Stimulated activated CD4-positive, alpha-beta T cell treated with anti-CD3 and anti-CD28 coated beads, Interleukin-2, amount 100 ng/mL, for 24 hours (primary cell): ENCODE results near the gene ACCSL.

Source experiments
- DNase-seq, 2 donors: peaks; one replicate each; pipeline ENCODE4 v3.0.0-alpha.2; 2020

Gene ACCSL

DNA sequence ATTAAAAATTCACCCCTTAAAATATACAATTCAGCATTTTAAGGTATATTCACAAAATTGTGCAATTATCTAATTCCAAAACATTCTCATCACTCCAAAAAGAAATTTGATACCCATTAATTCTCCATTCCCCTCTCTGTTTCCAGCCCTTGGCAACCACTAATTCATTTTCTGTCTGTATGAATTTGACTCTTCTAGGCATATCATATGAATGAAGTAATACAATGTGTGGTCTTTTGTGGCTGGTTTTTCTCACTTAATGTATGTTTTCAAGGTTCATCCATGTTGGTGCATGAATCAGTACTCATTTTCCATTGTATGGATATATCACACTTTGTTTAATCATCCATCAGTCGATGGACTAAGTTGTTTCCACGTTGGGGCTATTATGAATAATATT is 29.0 kb upstream of the ACCSL start:
- DNase-seq: no peak

DNA sequence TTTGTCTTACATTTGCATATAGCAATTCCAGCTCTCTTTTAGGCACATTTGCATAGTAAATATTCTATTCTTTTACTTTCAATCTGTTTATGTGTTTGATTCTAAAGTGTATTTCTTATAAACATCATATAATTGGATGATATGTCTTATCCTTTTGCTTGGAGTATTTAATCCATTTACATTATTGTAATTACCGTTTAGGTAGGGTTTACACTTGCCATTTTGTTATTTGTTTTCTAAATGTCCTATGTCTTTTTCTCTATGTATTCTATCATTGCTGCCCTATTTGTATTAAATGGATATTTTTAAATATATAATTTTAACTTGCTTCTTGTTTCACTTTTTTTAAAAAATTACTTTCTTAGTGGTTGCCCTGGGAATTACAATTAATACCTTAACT is 22.8 kb upstream of the ACCSL start:
- DNase-seq: no peak

DNA sequence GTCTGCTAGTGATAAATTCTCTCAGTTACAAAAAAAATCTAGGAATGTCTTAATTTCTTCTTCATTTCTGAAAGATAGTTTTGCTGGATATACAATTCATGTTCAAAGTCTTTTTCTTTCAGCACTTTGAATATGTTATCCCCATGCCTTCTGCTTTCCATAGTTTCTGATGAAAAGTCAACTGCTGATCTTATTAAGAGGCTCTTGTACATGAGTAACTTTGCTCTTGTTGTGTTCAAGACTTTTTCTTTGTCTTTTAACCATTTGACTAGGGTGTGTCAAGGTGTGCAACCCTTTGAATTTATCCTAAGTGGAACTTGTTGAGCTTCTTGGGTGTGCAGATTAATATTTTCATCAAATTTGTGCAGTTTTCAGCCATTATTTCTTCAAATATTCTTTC is 22.1 kb upstream of the ACCSL start:
- DNase-seq: no peak

DNA sequence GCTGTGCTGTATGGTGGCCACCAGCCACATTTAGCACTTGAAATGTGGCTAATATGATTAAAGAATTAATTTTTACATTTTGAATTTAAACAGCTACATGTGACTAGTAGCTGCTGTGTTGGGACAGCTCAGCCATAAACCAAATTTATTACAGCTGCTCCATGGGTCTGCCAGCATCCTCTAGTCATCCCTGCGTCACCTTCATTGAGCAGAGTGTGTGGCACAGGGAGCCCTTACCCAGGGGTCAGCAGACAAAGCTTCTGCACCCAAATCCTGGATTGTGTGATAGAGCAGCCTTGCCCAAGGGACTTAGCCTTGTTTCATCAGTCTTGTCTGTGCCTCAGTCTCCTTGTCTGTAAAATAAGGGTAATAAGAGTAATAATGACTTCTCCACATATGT is 19.4 kb upstream of the ACCSL start:
- no peak for DNase-seq

DNA sequence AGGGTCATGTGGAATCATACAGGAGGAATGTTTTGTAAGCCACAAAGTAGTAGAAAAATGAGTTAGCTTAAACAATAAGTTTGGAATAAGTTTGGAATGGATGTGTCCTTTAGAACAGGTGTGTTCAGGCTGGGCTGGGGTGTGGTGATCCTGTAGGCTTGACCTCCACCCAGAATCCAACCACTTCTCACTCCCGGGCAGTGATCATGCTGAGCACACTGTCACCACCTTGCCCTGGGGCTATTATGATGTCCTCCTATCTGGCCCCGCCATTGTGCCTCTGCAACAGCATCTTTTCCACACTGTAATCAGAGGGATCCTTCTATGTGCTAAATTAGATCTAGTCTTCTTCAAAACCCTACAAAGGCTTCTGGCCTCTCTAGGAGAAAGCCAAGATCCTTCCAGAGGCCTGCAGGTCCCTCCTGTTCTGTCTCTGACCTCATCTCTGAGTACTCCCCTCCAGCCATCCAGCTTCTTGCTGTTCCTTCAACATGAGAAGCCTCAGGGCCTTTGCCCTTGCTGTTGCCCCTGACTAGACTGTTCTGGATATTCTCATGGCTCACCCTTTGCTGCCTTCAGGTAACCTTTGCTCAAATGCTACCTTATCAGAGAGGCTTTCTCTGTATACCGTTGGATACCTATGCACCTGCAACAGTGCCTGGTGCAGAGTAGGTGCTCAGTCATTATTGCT is 18.8 kb upstream of the ACCSL start:
- no peak for DNase-seq

DNA sequence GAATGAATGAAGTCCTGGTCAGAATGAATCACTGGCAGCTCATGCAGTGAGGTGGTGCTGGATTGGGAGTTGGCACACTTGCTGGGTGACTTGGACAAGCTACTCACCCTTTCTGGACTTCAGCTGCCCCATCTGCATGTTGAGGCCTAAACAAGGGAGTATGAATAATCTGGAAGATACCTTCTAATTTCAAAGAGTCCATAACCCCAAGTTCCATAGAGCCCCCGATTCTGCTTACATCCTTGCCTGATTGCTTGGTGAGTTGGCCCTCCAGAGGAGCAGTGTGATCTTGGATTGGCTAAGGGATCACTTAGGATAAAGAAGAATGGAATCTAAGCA is 18.3 kb upstream of the ACCSL start:
- DNase-seq: no peak

DNA sequence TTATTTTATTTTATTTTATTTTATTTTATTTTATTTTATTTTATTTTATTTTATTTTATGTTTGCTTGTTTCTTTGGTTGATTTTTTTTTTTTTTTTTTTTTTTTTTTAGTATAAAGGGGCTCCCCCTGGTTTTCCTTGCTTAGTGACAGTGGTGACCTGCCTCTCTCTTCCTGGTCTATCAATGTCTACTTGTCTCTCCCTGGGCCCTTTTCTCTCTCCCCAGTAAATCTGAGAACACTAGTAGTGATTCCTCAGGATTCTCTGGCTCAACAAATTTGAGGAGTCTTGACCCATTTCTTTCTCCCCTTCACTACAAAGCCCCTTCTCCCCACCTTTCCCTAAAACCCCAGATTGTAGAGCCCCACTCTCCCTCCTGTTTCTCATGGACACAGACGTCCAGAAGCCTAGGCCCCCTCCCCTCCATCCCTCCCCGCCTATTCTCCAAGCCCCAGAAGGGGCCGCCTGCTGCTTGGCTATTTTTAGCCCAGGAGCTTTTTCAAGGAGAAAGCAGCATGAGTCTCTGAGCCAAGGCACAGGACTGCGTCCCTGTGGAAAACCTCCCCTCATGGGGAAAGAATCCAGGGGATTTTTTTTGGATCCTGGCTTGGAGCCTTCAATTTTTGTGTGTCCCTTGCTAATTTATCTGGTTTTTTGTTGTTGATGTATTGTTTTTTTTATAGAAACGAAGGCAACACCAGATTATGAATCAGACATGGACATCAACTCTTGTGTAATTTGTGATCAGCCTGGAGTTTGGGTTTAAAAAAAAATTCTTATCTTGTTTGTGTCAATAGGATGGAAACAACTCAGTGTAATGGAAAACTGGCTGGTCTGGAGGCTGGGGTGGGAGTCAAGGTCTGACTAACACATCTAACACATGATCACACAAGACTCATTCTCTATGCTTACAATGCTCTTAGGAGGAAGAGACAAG is 17.5 kb upstream of the ACCSL start:
- DNase-seq: no peak

DNA sequence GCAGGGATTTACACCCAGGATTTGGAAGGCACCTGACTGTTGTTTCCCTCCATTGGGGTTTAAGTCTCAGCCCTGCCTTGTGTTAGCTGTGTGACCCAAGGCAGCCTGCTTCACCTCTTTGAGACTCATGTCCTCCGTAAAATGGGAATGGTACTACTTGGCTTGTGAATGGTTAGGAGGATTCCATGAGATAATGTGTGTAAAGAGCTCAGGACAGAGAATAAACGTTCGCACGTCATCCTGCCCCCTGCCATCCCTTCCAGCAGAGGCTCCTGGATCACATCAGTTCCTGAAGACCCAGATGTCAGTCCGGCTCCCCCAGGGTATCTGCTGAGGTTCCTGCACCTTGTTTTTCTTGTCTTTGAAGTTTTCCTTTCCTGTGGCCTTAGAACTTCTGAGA is 16.8 kb upstream of the ACCSL start:
- no peak for DNase-seq

DNA sequence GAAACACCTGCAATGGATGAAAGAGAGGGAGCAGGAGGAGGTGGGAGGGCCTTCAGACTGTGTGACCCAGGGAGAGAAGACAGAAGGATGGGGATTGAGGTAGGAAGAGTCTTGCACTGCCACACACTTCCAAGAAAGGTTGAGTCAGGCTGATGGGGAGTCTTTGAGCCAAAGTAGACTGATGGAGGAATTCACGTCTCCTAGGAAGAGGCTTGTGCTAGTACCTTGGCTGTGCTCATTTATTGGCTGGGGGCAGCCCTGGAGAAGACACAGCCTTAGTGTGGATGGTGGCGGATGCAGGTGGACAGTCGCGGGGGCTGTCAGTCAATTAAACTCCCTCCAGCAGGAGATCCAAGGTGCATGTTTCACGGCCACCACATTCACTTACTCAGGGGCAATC is 16.2 kb upstream of the ACCSL start:
- DNase-seq: no peak

DNA sequence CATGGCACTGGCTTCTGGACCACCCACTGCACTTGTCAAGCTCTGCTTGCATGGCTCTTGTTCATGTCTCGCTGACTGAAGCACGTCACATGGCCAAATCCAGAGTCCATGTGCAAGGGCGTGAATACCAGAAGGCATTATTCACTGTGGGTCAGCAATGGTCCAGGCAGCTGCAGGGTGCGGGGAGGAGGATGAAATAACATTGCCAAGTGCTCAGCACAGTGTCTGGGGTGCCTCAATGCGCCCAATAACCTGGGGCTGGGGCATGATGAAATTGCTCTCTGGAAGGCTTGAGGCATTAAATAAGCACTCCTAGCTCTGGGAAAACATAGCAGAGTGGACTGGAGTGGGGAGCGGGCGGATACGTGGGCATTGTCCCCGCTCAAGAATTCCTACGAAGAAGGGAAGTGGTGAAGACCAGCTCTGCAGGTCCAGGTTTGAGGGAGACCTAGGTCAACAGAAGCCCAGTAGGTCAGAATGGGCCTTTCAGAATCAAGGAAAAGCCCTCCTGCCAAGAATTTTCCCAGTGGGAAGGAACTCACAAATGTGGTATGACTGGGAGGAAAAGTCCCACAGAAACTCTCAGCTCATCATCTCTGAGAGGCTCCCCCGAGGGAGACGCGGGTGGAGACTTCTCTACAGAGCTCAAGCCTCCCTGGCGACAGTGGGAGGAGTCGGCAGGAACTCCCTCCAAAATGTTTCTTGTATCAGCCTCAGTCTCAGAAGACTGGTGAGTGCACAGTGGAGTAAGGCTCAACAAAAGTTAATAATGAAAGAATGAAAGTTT is 15.3 kb upstream of the ACCSL start:
- no peak for DNase-seq

DNA sequence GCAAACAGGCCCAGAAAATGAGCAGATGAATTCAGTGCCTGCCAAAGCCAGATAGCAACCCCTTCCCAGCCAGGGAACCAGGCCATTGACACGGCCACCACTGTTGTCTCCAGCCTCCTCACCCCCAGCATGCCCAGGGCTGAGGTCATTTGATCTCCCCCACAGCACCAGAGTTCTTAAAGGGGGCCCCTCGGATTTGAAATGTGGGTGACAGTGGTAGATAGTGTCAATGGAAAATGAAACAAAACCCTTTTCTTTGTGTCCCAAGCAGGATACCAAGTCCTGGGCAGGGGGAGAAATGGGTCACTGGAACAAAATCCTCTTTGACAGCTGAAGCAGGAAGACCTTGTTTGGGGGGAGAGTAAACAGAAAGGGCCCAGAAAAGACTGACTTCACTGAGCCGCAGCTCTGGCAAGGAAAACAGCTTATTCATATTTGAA is 14.3 kb upstream of the ACCSL start:
- DNase-seq: no peak

DNA sequence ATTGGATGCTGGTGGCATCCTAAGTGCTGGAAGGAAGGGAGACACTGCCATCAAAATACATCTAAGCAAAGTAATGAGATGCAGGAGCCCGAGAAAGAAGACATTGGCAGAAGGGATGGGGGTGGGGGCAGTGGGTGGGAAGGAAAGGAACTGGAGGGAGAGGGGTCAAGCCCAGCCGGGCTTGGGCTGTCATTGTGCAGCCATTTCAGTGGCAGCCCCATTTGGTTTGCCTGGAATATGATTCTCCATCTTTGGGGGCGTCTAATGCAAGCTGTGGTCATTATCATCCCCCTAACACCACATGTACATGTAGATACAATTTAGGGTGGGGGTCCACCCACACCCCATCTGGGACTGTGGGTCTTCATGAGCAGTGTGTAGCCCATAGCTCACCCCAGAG is 13.9 kb upstream of the ACCSL start:
- no peak for DNase-seq

DNA sequence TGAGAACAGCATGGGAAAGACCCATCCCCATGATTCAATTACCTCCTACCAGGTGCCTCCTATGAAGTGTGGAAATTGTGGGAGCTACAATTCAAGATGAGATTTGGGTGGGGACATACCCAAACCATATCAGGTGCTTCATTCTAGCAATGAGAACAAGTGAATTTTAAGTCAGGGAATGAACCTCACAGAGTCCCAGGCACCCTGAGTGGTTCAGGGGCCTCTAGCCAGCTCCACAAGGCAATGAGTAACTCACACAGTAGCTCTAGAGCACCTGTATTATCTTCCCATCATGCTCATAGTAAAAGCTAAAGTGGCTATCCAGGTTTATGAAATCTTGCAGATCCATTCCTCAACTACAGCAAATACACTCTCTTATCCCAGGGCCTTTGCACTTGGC is 13.1 kb upstream of the ACCSL start:
- no peak for DNase-seq

DNA sequence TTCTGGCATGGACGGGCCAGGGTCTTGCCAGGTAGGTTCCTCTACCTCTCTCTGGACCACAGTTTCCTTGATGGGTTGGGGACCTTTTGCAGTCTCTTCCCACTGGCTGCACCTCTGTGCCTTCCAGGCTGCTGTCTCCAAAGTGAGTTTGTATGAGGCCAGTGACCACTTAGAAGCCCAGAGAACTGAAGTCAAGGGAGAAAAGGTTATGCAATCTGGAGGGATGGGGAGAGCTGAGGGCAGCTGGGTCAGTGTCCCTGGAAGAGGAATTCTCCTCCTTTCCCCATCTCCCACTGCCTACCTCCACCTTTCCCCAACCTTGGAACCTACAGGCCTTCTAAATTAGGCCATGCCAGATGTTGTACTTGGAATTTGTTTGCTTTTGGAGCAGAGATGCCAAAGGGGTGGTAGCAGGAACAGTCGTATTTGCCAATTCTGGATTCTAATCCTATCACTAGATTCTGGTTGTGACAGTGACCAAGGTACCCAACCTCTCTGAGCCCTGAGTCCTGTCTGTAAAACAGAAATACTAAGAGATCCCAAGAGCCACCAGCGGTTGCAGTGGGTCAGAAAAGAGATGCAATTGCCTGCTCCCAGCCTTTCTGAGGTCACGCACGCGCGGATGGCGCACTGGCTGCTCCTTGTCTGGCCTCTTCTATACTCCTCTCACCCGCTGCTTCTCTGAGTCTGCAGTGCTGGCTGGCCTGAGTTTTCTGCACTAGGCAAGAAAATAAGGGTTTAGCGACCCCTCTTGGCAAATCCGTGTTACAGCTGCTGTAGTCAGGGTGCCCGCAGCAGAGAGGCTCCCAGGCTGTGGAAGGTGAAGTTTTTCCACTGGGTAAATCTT is 10.7 kb upstream of the ACCSL start:
- peak; percentile 22 to 33 for DNase-seq

DNA sequence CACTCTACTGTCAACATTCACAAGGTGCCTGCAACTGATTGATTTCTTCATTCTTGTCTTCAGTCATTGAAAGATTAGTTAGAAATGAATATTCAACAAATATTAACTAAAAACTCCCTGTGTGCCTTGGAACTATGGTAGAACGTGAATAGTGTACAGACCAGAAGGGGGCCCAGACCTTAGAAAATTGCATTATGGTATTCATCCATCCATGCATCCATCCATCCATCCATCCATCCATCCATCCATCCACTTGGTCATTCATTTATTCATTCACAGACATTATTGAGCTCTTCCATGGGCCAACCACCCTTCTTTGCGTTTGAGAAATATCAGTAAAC is 10.2 kb upstream of the ACCSL start:
- no peak for DNase-seq

DNA sequence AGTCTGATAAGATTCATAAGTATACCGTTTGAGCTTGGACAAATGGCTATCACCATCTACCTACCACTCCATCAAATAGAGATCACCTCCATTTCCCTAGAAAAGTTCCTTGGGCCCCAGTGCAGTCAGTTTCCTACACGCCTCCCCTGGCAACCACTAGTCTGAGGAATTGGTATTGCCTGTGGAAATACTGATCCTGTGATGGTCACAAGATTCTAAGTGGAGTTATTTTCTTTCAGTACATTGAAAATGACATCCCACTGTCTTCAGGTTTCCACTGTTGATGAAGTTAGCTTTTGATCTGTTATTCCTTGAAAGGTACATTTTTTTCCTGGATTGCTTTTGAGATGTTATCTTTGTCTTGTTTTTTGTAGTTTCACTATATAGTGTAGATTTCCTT is 4.6 kb upstream of the ACCSL start:
- DNase-seq: no peak

DNA sequence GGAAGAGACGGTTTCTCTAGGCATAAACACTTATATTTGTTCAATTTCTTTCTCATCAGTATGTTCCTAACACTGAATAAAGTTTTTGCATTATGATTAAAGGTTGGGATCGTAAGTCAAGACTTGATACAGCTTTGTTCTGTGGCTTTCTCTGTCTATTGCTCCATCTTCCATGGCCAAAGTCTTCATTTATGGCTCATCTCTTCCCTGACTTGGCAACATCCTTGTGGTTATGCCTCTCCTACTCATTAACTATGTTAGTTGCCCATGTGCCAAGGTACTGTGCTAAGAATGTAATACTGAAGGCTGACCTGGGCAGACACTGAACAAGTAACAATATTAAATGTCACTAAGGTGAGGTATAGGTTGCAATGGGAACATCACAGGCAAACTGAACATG is 1.6 kb upstream of the ACCSL start:
- DNase-seq: no peak

DNA sequence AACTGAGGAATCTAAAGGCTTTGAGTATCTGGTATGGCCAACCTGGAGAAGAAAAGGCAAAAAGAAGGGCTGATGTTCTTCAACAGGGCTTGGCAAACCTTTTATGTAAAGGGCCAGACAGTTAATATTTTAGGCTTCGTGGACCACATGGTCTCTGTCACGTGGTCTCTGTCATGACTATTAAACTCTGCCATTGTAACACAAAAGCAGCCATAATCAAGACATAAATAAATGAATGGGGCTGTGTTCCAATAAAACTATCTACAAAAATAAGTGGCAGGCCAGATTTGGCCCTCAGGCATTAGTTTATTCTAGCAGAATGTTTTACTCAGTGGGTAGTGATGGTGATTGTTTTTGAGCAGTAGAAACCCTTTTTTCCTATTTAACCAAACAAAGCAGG is 483 bp upstream of the ACCSL start:
- no peak for DNase-seq

DNA sequence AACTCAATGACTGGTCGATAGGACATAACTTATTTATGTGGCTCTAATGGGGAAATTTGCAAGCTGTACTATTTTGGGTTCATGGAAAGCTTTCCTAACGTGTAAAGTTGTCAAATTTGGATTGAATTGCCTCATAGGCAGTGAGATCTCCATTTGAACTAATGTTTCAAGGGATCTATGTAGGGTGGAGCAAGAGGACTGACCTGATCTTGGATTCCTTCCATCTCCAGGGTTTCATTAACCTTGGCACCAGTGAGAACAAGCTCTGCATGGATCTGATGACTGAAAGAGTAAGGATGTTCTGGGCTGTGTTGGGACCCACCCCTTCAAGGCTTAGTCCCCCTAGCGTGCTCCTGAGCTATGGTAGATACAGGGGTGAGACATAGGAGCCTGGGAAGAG is 2.1 kb downstream of the ACCSL start:
- no peak for DNase-seq

DNA sequence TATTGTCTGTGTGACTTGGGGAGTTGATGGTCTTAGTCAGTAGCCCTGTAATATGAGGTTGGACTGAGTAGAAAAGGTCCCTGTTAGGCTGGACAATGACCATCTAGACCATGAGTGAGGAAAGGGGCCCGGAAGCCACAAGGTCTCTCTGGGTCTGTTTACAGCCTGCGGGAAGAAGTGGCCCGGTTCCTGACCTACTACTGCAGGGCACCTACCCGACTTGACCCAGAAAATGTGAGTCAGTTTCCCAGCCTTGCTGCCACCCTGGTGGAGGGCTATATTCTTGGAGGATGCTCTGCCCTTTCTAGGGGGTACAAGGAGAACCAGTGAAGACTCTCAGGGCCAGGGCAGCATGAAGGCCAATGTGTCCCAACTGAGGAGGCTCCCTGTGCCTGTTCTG is 3.4 kb downstream of the ACCSL start:
- no peak for DNase-seq

DNA sequence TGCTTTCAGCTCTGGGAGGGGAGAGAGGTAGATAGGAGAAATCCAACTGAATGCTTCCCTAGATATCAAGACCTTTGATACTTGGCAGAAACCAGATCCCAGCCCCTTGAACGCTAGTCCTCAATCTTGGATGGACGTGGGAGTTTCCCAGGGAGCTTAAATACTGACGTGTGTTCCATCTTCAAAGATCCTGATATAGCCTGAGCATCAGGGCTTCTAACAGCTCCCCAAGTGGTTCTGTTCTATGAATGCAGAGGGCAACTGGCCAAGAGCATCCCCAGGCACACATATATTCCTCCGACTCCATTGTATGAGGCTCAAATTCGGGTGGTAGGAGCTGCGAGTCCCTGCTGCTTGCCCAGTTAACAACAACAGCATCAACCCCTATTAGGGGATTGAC is 9.6 kb downstream of the ACCSL start:
- DNase-seq: no peak

DNA sequence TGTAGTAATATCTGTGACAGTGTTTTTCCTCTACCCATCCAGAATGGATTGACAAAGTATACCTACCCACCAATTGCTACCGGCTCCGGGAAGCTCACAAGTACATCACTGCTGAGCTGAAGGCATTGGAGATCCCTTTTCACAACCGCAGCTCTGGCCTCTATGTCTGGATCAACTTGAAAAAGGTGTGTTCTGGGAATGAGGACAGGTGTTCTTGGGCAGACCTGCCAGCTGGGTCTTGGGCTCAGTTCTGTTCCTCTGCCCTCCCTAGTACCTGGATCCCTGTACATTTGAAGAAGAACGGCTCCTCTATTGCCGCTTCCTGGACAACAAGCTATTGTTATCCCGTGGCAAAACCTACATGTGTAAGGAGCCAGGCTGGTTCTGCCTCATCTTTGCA is 10.5 kb downstream of the ACCSL start:
- DNase-seq: no peak

DNA sequence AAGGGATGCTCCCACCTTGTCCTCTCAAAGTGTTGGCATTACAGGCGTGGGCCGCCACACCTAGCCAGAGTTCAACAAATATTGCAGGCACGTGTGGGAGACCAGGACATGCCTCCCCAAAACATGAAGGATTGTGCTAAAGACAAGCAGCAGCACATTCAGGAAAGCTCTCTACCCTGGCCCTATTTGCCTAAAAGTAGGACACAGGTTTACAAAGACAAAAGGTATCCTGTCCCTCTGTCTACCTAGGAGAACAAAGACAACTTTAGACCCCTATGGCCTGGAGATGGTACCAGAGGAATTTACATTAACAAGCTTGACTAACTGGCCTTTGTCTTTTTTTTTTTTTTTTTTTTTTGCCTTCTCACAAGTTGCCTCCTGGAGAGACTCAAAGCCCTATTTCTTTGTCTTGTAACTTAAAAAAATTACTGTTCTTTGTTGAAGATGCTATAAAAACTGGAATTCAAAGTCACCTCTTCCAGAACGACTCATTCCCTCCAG is 17.4 kb downstream of the ACCSL start:
- DNase-seq: no peak
